Activated T-cell treated with anti-CD3 and anti-CD28 coated beads, Interleukin-2, amount 50 U/mL, for 1 hour (primary cell): ENCODE data around the gene BCAS3.

ENCODE experiments used
- DNase-seq: peaks from one replicate; pipeline ENCODE4 v3.0.0-alpha.2; 2020

BCAS3 gene

DNA sequence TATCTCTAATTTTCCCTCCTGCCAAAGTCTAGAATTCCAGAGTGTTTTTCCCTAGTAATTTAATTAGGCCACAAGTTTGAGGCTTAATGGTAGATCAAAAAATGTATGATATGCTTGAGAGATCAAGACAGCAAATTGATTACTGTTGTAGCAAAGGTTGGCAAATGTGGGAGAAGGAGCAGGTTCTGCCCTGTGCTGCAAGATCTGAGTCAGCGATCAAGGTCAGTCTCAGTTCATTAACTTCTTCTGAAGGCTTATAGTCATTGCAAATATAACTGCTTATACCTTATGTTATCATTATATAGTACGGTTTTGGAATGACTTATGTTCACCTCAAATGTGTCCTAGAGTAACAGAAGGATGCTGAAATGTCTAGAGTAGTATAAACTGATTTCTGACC, 490.9 kb downstream of the BCAS3 start:
- DNase-seq = no peak

- DNase-seq = no peak
Measured at GRCh38 chr17:61174310-61174709, 496.7 kb downstream of the BCAS3 start.

DNA sequence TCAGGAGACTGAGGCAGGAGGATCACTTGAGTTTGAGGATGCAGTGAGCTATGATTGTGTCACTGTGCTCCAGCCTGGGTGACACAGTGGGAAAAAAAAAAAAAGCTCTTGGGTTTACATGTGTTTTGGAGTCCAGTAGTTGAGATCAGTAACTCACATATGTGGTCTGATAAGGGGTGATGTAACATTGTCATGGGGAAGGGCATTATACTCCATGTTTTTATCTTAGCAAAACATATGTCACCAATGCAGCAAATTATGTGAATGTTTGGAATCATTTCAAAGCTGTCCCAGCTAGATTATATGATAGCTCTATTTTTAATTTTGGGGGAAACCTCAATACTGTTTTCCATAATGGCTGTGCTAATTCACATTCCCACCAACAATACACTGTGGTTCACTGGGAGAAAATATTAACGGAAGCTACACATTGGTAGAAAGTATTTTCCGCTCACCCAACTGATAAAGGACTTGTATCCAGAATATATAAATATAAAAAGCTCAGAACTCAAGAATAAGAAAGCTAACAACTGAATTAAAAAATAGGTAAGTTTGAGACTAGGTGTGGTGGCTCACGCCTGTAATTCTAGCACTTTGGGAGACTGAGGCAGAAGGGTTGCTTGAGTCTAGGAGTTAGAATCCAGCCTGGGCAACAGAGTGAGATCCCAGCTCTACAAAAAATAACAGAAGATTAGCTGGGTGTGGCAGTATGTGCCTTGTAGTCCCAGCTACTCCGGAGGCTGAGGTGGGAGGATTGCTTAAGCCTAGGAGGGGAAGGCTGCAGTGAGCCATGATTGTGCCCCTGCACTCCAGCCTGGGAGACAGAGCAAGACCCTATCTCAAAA, 497.9 kb downstream of the BCAS3 start:
- DNase-seq = no peak

DNA sequence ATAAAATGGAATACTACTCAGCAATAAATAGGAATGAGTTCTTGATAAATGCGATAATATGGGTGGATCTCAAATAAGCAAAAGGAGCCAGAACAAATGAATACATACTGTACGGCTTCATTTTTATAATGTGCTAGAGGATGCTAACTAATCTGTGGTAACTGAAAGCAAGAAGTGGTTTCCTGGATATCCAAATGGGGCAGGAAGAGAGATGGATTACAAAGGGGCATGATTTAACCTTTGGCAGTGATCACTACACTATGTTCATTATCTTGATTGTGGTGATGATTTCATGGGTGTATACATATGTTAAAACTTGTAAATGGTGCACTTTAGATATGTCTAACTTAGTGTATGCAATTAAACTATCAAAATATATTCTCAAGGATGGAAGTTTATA, 499.7 kb downstream of the BCAS3 start:
- no peak for DNase-seq

GRCh38 chr17:61178284-61178683, 500.6 kb downstream of the BCAS3 start:
- DNase-seq = no peak

DNA sequence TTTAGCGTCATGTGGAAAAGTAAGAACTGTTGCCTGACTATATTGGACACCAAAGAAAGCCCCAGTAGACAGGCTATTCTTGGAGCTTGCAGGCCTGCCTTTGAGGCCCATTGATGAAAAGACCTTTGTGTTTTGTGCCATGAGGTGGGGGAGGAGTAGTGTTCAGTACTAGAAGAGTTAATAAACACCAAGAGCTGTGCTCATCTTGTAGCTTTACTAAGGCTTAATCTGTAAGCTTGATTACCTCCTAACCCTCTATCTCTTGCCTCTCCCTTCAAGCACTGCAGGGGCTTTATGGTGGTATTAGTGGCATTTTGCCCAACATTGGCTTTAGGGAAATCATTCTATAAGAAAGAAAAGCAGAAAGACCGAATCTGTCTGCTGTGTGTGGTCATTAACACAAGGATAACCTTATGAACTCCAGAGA, 501.7 kb downstream of the BCAS3 start:
- DNase-seq = no peak

GRCh38 chr17:61183793-61184192, 506.1 kb downstream of the BCAS3 start:
- DNase-seq = no peak

DNA sequence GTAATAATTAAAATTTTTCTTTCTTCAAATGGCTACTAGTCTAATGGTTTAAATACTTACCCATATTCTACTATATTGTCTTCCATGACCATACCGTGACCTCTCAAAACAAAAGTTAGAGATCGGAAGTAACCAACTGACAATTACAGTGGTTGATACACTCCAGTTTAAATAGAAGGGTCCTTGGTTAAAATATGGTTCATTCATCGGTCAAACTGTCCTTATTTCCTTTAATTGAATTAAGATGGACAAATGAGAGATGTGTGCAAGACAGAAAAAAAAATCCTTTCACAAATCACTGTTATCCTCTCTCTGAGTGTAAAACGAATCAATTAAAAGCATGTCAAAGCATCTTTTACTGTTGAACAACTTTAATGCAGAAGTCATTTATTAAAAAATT, 507.7 kb downstream of the BCAS3 start:
- DNase-seq = no peak

DNA sequence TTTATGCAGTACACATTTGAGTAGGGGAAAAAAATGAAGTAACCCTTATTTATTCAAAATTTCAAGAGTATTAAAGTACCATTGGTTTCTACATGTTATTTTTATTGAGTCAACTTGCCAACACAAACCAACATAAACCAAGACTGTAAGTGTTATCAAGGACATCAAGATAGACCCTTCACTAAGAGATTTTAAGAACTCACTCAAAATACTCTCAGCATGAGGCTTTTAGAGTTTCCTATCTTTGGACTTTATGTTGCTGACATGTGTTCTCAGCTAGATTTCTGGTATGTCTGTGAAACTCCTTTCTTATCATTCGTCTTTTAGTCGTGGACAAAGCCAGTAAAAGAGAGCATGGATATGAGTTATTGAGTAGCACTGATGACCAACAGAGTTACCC, 509.4 kb downstream of the BCAS3 start:
- DNase-seq = no peak

GRCh38 chr17:61188081-61188480, 510.4 kb downstream of the BCAS3 start:
- DNase-seq = no peak

DNA sequence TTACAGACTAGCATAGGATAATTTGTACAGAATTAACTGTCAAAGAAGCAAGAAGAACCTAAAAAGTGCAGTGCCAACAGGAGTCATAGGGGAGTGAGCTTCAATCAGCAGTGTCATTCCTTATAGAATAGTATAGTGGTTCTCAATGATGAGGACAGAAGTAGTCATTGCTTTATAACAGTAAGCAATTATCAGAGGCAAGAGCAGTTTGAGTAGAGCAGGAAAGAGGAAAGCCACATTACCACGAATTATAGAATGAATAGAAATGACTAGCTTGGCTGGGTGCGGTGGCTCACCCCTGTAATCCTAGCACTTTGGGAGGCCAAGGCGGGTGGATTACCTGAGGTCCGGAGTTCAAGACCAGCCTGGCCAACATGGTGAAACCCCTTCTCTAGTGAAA, 512.3 kb downstream of the BCAS3 start:
- DNase-seq = no peak

DNA sequence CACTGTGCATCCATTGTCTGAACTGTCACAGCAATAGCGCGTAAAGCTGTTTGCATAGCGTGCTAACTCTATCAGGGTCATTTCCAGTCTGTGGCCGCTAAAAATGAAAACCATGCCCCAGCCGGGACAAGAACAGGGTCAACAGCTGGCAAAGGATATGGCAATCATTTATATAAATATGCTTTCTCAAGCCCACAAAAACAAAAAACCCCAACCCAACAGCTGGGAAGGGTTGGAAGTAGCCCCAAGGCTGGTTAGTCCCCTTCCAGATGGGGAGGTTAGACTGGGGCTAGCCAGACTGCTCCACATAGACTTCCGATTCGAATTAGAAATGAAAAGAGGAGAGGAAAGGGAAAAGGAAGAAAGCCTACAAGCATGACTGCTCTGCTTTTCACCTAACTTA, 518.7 kb downstream of the BCAS3 start:
- no peak for DNase-seq

GRCh38 chr17:61196799-61197198, 519.1 kb downstream of the BCAS3 start:
- no peak for DNase-seq

DNA sequence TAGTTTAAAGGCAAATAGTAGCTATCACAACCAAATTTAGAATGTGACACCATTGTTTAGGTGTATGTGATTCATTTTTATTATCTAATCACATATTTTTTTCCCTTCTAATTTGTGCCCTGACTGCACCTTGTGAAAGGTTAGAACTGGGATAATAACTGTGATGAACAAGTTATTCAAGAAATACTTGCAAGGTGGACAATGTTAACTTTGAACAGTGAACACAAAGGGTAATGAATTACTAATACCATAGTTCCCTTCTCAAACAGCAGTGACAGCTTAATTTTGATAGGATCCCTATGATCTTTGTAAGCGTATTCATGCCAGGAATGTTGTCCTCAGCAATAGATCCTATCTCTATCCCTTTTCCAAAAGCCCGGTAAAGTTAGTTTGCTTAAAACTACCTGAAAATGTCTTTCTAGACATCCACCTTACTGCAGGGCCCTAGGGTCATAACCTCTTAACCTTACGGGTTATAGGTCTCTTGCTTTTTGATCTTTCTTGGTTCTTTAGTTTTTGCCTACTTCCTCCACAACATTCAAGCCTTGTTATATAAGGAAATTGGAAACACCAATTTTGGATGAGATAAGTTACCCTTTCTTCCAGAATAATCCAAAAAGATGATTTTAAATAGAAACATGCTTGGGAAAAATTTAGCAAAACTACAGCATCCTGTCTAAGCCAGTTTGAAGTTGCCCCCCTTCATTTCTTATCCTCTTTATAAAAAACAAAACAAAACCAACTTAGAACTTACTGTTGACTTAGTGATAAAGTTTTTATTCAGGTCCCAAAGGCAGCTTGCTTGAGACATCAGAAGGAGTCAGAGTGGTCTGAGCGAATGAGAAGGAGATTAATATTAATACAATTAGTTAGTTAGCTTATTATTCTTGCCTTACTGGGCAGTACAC, 522.0 kb downstream of the BCAS3 start:
- DNase-seq = no peak

DNA sequence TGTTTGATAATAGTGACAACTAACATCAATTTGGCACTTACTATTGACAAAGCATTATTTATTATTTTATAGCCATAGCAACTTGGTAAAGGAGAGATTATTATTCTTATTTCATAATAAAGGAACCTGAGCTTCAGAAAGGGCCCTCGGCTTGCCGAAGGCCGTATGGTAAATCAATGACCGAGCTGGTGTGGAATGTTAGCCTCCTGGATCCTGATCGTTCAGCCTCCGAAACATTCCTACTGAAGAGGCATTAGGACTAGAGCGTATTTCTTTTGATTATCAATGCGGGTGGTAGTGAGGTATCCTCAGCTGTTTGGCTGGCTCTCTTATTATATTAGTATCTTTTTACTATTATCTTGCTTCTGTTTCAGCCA, 522.7 kb downstream of the BCAS3 start:
- DNase-seq = no peak

- DNase-seq = no peak
Measured at GRCh38 chr17:61201211-61201610, 523.6 kb downstream of the BCAS3 start.

DNA sequence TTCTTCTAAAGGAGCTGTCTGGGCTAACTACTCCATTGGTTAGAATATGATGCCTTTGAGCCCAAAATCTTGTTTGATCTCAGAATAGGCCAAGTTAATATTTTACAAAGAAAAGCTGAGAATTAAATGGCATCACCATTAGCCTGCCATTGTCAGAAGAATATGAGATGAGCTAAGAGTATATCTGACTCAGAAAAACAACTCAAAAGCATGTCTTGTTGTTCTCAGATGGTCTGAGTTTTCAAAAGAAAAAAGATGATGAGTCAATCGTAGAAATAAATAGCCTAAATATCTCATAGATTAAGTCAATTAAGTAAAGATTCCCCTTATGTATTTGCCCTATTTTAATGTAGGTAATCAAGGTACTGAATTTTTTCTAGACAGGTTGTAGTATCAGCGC, 524.9 kb downstream of the BCAS3 start:
- DNase-seq = no peak

- DNase-seq = no peak
Measured at GRCh38 chr17:61203671-61204131, 526.0 kb downstream of the BCAS3 start.

GRCh38 chr17:61204456-61204855, 526.8 kb downstream of the BCAS3 start:
- no peak for DNase-seq

GRCh38 chr17:61205401-61205800, 527.8 kb downstream of the BCAS3 start:
- no peak for DNase-seq

GRCh38 chr17:61205931-61206330, 528.3 kb downstream of the BCAS3 start:
- DNase-seq = no peak

GRCh38 chr17:61206922-61207321, 529.3 kb downstream of the BCAS3 start:
- no peak for DNase-seq

DNA sequence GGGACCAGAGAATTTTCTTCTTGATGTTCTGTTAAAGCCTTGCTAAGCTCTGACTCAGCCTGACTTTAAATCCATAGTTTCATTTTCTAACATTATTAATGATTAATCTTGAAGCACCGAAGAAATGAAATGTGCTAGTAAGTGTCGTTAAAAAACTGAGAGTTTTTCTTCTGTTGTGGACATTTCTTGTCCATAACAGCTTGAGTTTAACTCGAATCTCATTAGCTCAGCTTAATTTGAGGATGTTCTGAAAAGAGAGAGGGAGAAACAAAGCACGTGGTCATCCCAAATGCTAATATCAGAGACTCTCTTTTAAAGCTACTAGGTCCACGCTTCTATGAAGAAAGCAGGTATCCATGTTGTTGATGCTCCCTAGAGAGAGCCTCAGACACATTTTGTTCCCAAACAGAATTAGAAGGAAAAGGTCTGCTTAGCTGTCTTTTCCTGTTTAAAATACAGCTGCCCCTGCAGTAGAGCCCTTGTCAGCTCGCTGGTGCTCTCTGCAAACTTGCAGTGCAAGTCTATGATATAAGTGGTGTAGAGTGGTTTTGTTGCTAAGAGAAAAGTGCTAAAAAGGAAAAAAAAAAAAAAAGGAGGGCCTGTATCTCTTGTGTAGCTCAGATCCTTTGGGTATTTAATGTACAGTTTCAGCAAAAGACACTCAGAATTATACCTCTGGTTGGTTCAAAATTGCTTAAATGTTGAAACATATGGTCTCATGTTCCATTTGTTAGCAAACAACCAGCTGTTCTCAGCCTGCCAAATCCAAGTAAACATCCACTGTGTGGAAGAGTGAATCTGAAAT, 530.9 kb downstream of the BCAS3 start:
- no peak for DNase-seq
